K562 (cell line): Measurements from ENCODE around the gene MAML3.

Experiments
- CAMTA2 ChIP-seq: fragments of 250-450 bp; sonication (Bioruptor Pico); conservative IDR thresholded peaks from 2 replicates; pipeline ENCODE4 v1.5.1; 2022
- FOXJ2 ChIP-seq: fragments of 200-800 bp; sonication (Bioruptor generic); IDR thresholded peaks from 2 replicates; pipeline ENCODE4 v1.6.1; 2016; ENCODE audit warnings: missing genetic modification characterization, missing compliant biosample characterization
- FOXP1 ChIP-seq: sonication (generic); formaldehyde crosslinking; IDR thresholded peaks from 2 replicates; pipeline ENCODE4 v1.8.0; 2022; ENCODE audit warnings: mild to moderate bottlenecking, missing genetic modification reagents
- MBD2 ChIP-seq: sonication (generic); IDR thresholded peaks from 2 replicates; pipeline ENCODE4 v1.6.1; 2016; ENCODE audit warnings: low read depth, borderline replicate concordance
- SMARCC2 ChIP-seq: fragments of 450-650 bp; IDR thresholded peaks from 2 replicates; pipeline ENCODE4 v1.6.1; 2017; ENCODE audit warnings: antibody characterized with exemption, moderate library complexity, mild to moderate bottlenecking, low read depth
- TAF1 ChIP-seq: IDR thresholded peaks from 2 replicates; pipeline ENCODE4 v1.6.1; 2011; ENCODE audit warnings: mild to moderate bottlenecking, low read length, moderate library complexity; ENCODE audit not compliant: insufficient read depth, control insufficient read depth, severe bottlenecking; ENCODE audit errors: extremely low read depth
- U2AF2 ChIP-seq: fragments of 200-400 bp; formaldehyde crosslinking; optimal IDR thresholded peaks from 2 replicates; pipeline ENCODE3; 2017; ENCODE audit warnings: low read depth, mild to moderate bottlenecking, low read length
- ZNF384 ChIP-seq: IDR thresholded peaks from 2 replicates; pipeline ENCODE4 v1.6.1; 2012; ENCODE audit warnings: low read depth, low read length, improper control_type of control experiment
- TF ChIP-seq, protein P1 (sequence below): sonication (generic); formaldehyde crosslinking; IDR thresholded peaks from 2 replicates; pipeline ENCODE4 v1.8.0; 2022; ENCODE audit warnings: mild to moderate bottlenecking, missing genetic modification reagents
- TF ChIP-seq, protein P2 (sequence below), 3 experiments: fragments of 200-800 bp in 1 of 3; fragments of 250-450 bp in 1 of 3; fragments of 450-650 bp in 1 of 3; sonication (Bioruptor Pico) in 1 of 3; sonication (Bioruptor generic) in 1 of 3; formaldehyde crosslinking in 1 of 3; IDR thresholded peaks; 2 replicates each; pipeline versions ENCODE4 v1.6.1 to v1.8.0; 2016 to 2022; ENCODE audit warnings: mild to moderate bottlenecking in 2 of 3, missing genetic modification characterization in 2 of 3, missing compliant biosample characterization in 1 of 3, moderate library complexity in 1 of 3
- TF ChIP-seq, protein P3 (sequence below), 3 experiments: IDR thresholded peaks in 2 of 3; conservative IDR thresholded peaks in 1 of 3; 2 replicates each; pipeline ENCODE4 v1.5.1; 2011 to 2012; ENCODE audit warnings: low read length in 3 of 3, mild to moderate bottlenecking in 3 of 3, control low read depth in 2 of 3, improper control_type of control experiment in 1 of 3, inconsistent platforms in 1 of 3, low read depth in 1 of 3, mixed read lengths in 1 of 3, moderate library complexity in 1 of 3; ENCODE audit not compliant: insufficient read depth in 2 of 3
- TF ChIP-seq, protein P4 (sequence below): fragments of 450-650 bp; conservative IDR thresholded peaks from 2 replicates; pipeline ENCODE4 v1.6.1; 2016; ENCODE audit warnings: missing genetic modification characterization, low read depth, mild to moderate bottlenecking, missing compliant biosample characterization, moderate library complexity

DNA sequence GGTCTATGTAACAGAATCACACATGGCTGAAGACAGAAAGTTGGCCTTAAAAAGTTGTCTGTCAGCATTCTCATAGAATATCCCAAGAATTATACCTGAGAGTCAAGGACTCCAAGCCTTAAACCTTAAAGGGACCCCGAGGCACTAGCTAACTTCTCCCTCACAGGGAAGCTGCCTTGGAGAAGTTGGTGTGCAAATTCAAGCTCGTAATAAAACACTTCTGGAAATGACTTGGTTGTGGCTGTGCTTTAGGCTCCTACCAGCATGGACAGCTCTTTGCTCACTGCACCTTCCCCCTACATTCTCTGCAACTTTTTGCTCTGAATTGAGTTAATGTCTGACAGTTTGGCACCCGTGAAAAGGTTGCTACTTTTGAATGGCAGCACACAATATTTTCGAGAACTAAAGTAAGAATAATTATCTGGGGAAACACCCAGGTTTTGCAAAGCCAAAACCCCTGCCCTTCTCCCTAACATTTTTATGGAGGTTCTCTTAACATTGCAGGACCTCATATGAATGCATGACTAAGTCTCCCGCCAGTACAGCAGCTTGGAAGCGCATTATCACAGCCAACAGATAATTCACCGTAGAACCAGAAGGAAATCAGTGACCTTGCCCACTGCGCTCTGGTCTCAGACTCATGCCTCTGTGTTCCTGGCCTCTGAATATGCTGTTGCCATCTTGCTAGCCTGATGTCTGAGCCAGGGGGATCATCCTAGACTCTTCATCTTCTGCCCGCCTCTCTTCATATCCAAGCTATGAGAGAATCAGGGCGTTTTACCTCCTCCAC lies 397.4 kb downstream of the MAML3 start:
- TF ChIP-seq, protein P1, sequence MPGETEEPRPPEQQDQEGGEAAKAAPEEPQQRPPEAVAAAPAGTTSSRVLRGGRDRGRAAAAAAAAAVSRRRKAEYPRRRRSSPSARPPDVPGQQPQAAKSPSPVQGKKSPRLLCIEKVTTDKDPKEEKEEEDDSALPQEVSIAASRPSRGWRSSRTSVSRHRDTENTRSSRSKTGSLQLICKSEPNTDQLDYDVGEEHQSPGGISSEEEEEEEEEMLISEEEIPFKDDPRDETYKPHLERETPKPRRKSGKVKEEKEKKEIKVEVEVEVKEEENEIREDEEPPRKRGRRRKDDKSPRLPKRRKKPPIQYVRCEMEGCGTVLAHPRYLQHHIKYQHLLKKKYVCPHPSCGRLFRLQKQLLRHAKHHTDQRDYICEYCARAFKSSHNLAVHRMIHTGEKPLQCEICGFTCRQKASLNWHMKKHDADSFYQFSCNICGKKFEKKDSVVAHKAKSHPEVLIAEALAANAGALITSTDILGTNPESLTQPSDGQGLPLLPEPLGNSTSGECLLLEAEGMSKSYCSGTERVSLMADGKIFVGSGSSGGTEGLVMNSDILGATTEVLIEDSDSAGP = no peak
- TF ChIP-seq FOXP1 (CRISPR knock-in tag) (no peak), TAF1 (no peak), FOXJ2 (no peak), ZNF384 (no peak), CAMTA2 (no peak), SMARCC2 (no peak), MBD2 (no peak), U2AF2 (no peak)
- TF ChIP-seq, protein P2, sequence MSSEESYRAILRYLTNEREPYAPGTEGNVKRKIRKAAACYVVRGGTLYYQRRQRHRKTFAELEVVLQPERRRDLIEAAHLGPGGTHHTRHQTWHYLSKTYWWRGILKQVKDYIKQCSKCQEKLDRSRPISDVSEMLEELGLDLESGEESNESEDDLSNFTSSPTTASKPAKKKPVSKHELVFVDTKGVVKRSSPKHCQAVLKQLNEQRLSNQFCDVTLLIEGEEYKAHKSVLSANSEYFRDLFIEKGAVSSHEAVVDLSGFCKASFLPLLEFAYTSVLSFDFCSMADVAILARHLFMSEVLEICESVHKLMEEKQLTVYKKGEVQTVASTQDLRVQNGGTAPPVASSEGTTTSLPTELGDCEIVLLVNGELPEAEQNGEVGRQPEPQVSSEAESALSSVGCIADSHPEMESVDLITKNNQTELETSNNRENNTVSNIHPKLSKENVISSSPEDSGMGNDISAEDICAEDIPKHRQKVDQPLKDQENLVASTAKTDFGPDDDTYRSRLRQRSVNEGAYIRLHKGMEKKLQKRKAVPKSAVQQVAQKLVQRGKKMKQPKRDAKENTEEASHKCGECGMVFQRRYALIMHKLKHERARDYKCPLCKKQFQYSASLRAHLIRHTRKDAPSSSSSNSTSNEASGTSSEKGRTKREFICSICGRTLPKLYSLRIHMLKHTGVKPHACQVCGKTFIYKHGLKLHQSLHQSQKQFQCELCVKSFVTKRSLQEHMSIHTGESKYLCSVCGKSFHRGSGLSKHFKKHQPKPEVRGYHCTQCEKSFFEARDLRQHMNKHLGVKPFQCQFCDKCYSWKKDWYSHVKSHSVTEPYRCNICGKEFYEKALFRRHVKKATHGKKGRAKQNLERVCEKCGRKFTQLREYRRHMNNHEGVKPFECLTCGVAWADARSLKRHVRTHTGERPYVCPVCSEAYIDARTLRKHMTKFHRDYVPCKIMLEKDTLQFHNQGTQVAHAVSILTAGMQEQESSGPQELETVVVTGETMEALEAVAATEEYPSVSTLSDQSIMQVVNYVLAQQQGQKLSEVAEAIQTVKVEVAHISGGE (CRISPR knock-in tag; IDR thresholded peaks at IDR 0.05) = no peak
- TF ChIP-seq, protein P3, sequence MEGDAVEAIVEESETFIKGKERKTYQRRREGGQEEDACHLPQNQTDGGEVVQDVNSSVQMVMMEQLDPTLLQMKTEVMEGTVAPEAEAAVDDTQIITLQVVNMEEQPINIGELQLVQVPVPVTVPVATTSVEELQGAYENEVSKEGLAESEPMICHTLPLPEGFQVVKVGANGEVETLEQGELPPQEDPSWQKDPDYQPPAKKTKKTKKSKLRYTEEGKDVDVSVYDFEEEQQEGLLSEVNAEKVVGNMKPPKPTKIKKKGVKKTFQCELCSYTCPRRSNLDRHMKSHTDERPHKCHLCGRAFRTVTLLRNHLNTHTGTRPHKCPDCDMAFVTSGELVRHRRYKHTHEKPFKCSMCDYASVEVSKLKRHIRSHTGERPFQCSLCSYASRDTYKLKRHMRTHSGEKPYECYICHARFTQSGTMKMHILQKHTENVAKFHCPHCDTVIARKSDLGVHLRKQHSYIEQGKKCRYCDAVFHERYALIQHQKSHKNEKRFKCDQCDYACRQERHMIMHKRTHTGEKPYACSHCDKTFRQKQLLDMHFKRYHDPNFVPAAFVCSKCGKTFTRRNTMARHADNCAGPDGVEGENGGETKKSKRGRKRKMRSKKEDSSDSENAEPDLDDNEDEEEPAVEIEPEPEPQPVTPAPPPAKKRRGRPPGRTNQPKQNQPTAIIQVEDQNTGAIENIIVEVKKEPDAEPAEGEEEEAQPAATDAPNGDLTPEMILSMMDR (IDR thresholded peaks at IDR 0.05 in 2 of 3, conservative IDR thresholded peaks at IDR 0.05 in 1 of 3; ENCODE audit: insufficient read depth in 2 of 3, low read depth in 1 of 3, low read length in 3 of 3) = no peak
- TF ChIP-seq, protein P4, sequence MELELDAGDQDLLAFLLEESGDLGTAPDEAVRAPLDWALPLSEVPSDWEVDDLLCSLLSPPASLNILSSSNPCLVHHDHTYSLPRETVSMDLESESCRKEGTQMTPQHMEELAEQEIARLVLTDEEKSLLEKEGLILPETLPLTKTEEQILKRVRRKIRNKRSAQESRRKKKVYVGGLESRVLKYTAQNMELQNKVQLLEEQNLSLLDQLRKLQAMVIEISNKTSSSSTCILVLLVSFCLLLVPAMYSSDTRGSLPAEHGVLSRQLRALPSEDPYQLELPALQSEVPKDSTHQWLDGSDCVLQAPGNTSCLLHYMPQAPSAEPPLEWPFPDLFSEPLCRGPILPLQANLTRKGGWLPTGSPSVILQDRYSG = no peak
